ENCODE results near the gene TLE7. TPM values are rescaled to one million over a fixed set of nuclear protein-coding genes. Genes with fewer than 3 reads are reported as not detected.
A peak's percentile ranks its signal among the peaks of the same experiment; 100 is the strongest.

The TLE7 gene
- total RNA-seq, 1 experiment from 2014 or later, result not detected

DNA sequence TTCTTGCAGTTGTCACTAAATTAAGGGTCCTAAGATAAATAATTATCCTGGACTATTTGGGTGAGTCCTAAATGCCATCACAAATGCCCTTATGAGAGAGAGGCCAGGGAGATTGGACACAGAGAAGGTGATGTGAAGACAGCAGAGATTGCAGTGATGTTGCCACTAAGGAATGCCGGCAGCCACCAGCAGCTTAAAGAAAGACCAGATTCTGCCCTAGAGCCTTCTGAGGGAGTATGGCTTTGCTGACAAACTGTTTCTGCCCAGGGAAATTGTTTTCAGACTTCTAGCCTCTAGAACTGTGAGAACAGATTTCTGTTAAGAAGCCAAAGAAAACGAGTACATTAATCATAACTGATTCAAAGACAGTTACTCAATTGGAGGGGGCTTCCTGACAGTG, 30.2 kb upstream of the TLE7 start:
- Histone ChIP-seq H3K4me3 (no peak overlapping the region), H3K9me2 (ENCODE audit: insufficient read depth) (no peaks in the 10 kb centered on the region), H3K4me2 (no peak overlapping the region), H3K9me3 (ENCODE audit: insufficient read depth, low read depth) (0 out of 2 replicates have a peak, but pooled peaks cover 4% of the 10 kb centered on the region), H2AFZ (no peak overlapping the region), H4K20me1 (ENCODE audit: insufficient read depth) (0 out of 2 replicates have a peak, but pooled peaks cover 3% of the 10 kb centered on the region), H3K79me2 (ENCODE audit: low read depth) (no peaks in the 10 kb centered on the region), H3K27me3 (ENCODE audit: insufficient read depth, low read depth) (no peaks in the 10 kb centered on the region), H3K36me3 (ENCODE audit: low read depth) (peaks cover 5% of the 10 kb centered on the region; the same call in 1 of the 2 replicates), H3F3A (ENCODE audit: insufficient read depth, low read depth) (peaks cover 11% of the 10 kb centered on the region; the same call in 1 of the 2 replicates), H3K27ac (no peak overlapping the region), H3K4me1 (replicated peaks; ENCODE audit: insufficient read depth) (peaks cover 18% of the 10 kb centered on the region; the same call in 1 of the 2 replicates)
- CTCF ChIA-PET, result no interaction called here
- intact Hi-C loops (cut with micrococcal nuclease; ENCODE audit: unreplicated experiment), result no loop called here
- TF ChIP-seq, protein P1, sequence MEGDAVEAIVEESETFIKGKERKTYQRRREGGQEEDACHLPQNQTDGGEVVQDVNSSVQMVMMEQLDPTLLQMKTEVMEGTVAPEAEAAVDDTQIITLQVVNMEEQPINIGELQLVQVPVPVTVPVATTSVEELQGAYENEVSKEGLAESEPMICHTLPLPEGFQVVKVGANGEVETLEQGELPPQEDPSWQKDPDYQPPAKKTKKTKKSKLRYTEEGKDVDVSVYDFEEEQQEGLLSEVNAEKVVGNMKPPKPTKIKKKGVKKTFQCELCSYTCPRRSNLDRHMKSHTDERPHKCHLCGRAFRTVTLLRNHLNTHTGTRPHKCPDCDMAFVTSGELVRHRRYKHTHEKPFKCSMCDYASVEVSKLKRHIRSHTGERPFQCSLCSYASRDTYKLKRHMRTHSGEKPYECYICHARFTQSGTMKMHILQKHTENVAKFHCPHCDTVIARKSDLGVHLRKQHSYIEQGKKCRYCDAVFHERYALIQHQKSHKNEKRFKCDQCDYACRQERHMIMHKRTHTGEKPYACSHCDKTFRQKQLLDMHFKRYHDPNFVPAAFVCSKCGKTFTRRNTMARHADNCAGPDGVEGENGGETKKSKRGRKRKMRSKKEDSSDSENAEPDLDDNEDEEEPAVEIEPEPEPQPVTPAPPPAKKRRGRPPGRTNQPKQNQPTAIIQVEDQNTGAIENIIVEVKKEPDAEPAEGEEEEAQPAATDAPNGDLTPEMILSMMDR (conservative IDR thresholded peaks at IDR 0.05), result no peak
- no peak for TF ChIP-seq EZH2 (IDR thresholded peaks at IDR 0.05; ENCODE audit: low read depth)
- DNase-seq, result no peak
- POLR2A ChIA-PET (ENCODE audit: unreplicated experiment), result no interaction called here
- no TSS peak for BruUV-seq (replicated peaks)

DNA sequence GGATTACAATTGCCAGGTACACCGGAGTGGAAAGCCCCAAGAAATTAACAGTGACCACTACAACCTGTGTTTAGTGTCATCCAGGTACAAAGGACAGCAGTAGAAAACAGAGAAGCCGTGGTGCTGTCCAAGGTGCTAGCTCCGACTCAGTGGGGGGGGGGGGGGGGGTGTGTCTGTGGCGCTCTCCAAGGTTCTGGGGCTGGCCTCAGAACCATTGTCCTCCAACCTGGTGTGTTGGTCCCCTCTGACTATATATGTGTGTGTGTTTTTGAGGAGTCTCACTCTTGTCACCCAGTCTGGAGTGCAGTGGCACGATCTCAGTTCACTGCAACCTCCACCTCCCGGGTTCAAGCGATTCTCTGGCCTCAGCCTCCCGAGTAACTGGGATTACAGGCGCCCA, 26.0 kb upstream of the TLE7 start:
- no peak overlapping the region for H3K4me3 ChIP-seq
- no peaks in the 10 kb centered on the region for H3F3A ChIP-seq (ENCODE audit: insufficient read depth, low read depth)
- H3K9me2 ChIP-seq (ENCODE audit: insufficient read depth), result no peaks in the 10 kb centered on the region
- H2AFZ ChIP-seq, result no peak overlapping the region
- POLR2A ChIA-PET (ENCODE audit: unreplicated experiment), result no interaction called here
- H3K27ac ChIP-seq, result no peak overlapping the region
- CTCF ChIA-PET, result no interaction called here
- no peaks in the 10 kb centered on the region for H3K36me3 ChIP-seq (ENCODE audit: low read depth)
- H3K4me2 ChIP-seq, result no peak overlapping the region
- H3K27me3 ChIP-seq (ENCODE audit: insufficient read depth, low read depth), result no peaks in the 10 kb centered on the region
- no peaks in the 10 kb centered on the region for H3K9me3 ChIP-seq (ENCODE audit: insufficient read depth, low read depth)
- no peaks in the 10 kb centered on the region for H3K4me1 ChIP-seq (replicated peaks; ENCODE audit: insufficient read depth)
- 0 out of 2 replicates have a peak, but pooled peaks cover 3% of the 10 kb centered on the region for H4K20me1 ChIP-seq (ENCODE audit: insufficient read depth)
- peak in 1 of 2 experiments; percentile 12 for DNase-seq
- H3K79me2 ChIP-seq (ENCODE audit: low read depth), result no peaks in the 10 kb centered on the region
- intact Hi-C loops (cut with micrococcal nuclease; ENCODE audit: unreplicated experiment), result no loop called here
- no peak for TF ChIP-seq EZH2 (IDR thresholded peaks at IDR 0.05; ENCODE audit: low read depth)
- TF ChIP-seq, protein P1 (conservative IDR thresholded peaks at IDR 0.05), result no peak
- no TSS peak for BruUV-seq (replicated peaks)

DNA sequence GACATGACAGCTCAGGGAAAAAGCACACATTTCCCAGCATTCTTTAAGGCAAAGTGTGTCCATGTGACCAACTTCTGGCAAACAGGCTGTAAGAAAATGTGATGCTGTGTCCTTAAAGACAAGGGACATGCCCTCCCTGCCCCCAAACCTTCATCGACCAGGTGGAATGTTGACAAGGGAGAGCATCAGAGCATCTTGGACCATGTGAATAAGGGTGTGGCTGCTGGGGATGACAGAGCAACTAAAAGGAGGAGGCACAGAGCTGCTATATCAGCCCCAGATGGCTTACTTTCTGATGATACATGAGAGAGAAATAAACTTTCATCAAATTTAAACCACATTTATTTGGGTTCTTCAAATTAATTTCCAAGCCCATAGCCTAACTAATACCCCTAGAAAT, 22.4 kb upstream of the TLE7 start:
- Histone ChIP-seq H3K79me2 (ENCODE audit: low read depth) (peaks cover 18% of the 10 kb centered on the region), H3K27me3 (ENCODE audit: insufficient read depth, low read depth) (no peaks in the 10 kb centered on the region), H3K4me2 (no peak overlapping the region), H4K20me1 (ENCODE audit: insufficient read depth) (no peaks in the 10 kb centered on the region), H2AFZ (no peak overlapping the region), H3K4me3 (no peak overlapping the region), H3K36me3 (ENCODE audit: low read depth) (no peaks in the 10 kb centered on the region), H3K4me1 (replicated peaks; ENCODE audit: insufficient read depth) (peaks cover 16% of the 10 kb centered on the region), H3K27ac (no peak overlapping the region), H3K9me2 (ENCODE audit: insufficient read depth) (no peaks in the 10 kb centered on the region), H3F3A (ENCODE audit: insufficient read depth, low read depth) (no peaks in the 10 kb centered on the region), H3K9me3 (ENCODE audit: insufficient read depth, low read depth) (no peaks in the 10 kb centered on the region)
- POLR2A ChIA-PET (ENCODE audit: unreplicated experiment), result no interaction called here
- TF ChIP-seq EZH2 (IDR thresholded peaks at IDR 0.05; ENCODE audit: low read depth), result no peak
- TF ChIP-seq, protein P1 (conservative IDR thresholded peaks at IDR 0.05), result no peak
- CTCF ChIA-PET, result no interaction called here
- DNase-seq, result no peak
- intact Hi-C loops (cut with micrococcal nuclease; ENCODE audit: unreplicated experiment), result no loop called here
- BruUV-seq (replicated peaks), result no TSS peak
